Hematopoietic multipotent progenitor cell treated with erythropoietin and hydrocortisone succinate and interleukin-3 and kit ligand, for 8 days (in vitro differentiated cells): ENCODE measurements around the gene GPX3.
A peak's percentile ranks its signal among the peaks of the same experiment; 100 is the strongest.

Experiments
- DNase-seq: peaks from one replicate; pipeline ENCODE4 v3.0.0-alpha.2; 2015

The GPX3 gene

DNA sequence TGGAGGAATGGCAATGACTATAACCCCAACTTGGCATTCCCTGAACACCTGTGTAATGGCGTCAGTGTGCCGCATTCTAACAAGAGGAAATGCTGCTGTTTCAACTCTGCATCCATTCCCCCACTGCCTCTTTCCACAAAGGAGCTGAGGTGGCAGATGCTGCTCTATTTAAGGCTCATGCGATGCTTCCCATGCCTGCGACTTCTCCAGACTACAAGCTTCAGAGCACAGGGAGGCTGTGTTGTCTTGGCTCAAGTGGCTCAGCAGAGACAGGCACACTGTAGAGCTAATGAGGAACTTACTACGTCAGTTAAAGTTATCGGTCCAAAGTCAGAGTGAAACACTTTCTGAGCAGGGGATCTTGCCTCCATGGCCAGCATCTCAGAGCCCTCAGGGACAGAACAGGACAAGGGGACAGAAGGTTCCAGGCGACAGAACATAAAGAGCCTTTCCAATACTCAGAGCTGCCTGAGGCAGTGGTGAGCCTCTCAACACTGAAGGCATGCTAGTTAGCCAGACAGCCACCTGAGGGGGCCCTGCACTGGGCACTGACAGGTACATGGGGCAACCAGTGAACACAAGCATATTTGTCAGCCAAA is 38.6 kb downstream of the GPX3 start:
- no peak for DNase-seq

DNA sequence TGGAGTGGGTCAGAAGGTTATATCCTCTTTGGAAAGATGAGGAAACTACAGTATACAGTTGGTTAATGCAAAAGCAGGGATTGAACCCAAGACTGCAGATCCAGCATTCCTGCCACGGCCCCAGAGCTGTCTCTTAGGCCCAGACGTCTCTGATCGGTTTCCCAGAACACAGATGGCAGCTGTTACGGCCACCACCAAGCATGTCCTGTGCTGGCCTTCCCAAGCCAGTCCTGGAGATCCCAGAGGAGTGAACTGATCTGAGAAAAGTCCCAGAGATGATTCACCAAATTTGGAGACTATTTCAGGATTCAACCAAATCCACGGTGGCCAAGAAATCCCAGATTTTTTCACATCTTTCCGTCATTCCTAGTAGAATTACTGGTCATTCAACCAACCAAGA is 40.4 kb downstream of the GPX3 start:
- no peak for DNase-seq

DNA sequence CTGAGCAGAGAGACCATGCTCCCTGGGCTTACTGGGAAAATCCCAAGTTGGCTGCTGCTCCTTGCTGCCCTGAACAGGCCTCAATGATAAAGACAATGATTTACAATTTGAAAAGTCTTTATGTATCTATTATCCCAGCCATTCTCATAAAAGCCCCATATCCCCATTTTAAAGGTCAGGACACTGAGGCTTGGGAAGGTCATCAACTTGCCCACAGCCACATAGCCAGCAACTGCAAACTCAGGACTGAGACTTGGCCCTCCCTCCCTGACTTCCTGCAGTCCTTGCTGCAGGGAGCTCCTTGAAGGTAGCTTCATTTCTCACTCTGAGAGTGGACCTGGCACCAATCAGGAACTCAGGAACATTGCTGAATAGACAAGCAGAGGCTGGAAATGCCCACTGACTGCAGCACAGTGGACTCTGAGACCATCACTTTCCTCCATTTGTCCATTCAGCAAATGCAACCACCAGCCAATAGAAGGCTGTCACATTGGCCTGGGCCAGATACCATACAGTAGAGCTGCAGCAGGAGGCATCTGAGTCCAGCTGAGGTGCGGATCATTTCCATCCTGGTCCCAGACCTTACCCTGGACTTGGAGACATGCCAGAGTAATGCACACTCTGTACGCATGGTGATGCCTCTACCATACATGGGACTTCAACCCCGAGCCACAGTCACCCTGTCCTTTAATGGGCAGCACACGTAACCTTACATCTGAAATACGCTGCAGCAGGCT is 42.2 kb downstream of the GPX3 start:
- DNase-seq: no peak

DNA sequence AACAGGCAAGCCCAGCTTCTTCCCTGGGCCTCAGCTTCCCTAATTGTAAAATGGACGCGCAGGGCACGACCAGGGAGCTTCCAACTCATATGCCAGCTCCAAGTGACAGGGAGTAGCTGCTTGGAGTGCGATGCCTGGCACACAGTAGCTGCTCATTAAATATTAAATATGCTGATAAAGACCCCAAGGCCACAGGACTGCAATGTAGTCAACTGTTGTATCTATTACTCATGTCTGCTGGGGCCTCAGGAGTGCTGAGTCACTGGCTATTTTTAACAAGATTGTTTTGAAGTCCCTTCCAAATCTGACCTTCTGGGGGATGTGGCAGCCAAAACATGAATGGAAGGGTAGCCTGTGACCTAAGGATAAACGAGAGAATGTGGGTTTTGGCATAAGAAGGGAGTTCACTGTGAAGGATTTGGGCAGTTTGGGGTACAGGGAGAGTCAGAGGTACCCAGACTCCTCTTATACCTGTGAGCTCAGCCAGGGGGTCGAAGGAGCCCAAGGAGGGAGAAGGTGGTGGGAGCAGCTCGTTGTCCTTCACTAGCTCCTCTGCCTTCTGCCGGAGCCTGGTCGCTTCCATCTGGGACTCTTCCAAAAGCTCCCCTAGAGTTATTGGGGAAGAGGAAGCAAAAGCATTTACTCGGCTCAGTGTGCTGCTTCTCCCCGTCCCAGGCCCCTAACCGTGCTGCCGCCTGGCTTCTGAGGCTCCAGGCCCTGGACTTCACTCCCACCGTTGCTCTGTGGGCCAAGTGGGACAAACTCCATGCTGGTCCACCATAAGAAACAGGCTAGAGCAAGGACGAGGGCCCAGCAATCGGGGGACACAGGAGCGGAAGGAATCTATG is 43.0 kb downstream of the GPX3 start:
- peak; percentile 67 for DNase-seq

DNA sequence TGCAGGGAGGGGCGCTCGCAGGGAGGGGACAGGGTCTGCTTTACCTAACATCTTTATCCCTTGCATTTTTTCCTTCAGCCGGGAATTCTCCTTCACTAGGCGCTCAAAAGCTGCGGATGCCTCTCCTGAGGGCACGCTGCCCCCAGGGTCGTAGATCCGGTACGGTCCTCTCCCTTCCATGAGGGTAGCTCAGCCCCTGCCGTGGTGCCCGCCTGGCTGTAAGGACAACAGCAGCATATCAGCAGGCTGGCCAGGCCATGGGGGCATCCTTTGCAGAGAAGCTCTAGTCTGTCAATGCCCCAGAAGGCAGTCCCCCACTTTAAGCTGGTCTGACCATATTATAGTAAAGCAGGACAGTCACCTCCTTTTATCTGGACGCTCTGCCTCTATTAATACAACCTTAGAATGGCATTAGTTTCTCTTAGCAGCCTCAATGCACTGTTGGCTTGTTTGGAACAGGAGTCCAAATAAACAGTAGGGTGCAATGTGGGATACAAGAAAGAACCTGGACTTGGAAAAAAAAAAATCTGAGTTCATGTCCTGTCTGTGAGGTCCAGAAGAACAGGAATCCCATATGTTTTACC is 44.6 kb downstream of the GPX3 start:
- DNase-seq: no peak

DNA sequence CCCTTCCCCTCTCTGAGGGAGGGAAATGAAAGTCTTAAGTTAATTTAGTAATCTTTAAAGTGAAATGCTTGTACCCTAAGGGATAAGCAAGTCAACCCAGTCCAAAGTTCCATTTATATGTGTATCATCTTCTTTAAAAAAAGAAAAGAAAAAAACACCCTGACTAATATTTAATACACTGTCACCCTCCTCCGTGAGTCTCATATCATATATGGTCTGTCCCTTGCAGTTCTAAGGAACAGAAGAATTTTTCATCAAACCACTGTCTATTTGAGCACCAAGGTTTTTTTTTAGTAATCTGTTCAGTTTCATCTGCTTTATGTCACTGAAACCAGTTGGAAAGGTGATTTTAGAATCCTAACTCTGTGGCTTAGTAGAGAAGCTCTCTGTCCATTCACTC is 45.2 kb downstream of the GPX3 start:
- no peak for DNase-seq

DNA sequence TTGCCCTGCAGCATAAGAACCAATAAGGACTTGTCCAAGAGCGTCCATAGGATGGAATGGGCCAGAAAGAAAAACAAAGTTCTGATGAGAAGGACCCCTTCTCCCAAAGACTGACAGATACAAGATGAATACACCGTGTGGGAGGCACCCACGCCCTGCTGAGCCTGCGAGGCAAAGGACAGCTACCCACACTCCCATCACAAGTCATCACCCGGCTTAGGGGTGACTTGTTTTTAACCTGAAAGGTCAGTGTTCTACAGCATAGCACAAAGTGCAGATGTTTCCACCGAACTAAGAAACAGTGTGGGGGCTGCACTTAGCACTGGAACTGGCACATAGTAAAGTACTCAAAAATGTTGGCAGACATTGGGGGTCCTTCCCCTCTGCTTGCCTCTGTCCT is 46.5 kb downstream of the GPX3 start:
- no peak for DNase-seq

DNA sequence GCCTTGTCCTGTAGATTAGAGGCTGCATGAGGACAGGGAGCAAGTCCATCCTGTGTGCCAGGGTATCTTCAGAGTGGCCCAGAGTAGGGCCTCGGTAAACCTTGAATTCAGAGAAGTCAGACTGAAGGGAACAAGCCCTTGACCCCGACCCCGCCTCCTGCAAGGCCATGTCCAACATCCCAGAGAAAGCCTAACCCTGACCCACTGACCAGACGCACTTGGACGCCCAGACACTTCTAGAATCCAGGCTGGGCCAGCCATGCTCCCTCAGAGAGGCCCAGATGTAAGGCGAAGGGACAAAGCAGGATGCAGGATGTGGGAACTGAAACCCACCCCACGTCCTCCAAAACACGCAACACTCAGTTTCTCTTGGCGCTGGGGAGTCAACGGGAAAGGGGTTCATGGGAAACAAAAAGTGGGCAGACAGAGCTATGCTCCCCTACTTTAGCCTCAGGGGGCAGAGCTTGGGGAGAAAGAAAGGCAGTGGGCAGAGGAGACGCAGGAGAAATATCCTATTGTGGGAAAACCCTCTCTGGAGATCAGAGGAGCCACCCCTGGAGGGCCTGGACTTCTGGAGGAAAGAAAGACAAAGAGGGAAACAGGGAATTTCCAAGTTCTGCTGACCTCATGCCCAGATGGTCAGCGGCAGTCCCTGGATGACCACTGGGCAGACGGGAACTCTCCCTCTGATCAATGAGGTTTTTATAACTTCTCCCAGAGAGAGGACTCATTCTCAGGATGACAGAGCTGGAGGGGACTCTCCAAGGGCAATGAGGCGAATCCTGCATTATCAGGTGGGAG is 47.4 kb downstream of the GPX3 start:
- no peak for DNase-seq

DNA sequence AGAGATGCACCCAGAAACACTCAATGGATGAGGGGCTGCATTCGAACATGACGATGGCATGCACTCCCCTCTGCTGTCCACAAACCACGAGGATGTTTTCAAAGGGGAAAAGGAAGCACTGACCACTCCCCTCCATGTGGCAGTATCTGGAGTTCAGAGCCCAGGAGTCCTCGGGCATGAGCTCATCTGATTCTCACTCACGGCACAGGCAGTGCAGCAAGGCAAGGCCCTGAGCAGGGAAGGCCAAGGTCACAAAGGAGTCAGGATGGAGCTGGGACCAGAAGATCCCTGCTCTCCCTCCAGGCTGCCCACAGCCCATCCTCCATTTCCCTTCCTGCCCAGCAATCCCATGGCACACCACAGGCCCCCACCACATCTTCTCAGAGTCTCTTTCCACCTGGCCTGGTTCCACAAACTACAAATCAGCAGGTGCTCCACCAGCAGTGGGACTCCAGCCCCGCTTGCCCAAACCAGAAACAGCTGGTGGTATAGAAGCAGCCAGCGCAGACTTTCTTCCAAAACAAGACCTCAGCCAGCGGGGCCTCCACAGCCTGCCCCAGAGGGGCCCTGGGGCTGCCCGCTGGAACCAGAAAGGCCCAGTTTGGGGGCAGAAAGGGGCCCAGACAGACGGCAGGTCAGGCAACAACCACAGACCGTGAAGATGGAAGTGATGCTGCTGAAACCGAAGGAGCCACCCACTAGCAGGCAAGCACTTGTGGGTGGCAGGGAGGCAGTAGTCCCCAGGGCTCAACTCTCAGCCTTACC is 48.2 kb downstream of the GPX3 start:
- no peak for DNase-seq

DNA sequence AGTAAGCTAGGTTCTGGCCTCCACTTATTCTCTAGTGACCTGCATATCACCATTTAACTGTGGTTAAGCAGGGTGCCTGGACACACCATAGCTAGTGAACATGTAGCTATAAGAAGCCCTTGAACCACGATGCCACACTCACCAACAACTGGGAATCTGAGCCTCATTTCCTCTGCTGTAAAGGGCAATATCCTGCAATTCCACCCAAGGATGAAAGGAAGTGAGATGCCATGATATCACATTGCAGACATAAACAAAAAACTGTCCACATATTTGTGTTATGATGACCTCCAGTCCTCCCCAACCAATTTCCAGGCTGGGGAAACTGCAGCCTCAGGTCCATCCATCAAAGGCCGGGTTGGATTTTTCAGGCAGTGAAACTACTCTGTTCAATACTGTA is 50.1 kb downstream of the GPX3 start:
- no peak for DNase-seq

DNA sequence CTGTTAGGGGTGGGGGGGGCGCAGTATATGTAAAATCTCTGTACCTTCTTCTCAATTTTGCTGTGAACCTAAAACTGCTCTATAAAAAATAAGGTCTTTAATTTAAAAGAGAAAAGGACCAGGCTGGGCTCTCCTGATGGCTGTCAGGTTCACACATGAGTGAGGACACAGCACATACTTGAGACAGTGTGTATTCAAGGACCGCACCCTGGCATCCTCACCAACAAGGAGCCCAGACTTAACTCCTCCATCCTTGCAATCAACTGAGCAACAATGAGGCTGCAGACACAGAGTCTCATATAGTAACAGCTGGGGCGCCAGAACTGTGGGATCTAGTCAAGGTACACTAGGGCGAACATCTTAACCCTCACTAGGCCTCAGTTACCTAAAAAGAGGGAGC is 50.6 kb downstream of the GPX3 start:
- DNase-seq: no peak

DNA sequence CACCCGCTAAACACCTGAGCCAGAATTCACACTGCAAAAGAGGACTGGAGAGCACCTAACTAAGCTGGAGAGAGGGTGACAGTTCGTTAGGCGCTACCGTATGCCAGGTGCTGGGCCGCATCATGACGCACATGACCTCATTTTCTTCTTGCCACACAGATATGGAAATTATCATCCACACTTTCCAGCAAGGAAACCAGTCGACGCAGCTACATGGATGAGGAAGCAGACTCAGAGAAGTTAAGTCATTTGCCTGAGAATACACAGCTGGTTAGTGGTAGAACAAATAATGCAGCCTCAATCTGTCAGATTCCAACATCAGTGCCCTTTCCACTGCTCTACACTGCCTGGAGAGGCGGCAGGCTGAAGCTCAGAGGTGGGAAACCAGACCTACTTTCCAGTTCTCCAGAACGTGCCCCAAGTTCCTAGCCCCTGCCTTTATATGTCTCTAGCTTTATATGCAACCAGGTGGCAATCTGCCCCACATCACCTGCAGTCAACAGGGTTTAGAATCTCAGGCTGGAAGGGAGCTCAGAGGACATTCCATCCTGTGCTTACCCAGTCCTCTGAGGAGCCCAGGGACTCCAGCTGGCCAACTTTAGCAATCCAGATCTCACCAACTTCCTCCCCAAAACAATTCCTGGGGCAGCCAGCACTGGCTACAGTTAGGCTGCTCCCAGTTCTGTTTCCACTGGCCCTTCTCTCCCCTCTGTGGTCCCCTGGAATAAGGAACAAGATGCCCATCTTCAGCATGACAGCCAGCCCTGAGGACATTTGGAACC is 51.6 kb downstream of the GPX3 start:
- no peak for DNase-seq

DNA sequence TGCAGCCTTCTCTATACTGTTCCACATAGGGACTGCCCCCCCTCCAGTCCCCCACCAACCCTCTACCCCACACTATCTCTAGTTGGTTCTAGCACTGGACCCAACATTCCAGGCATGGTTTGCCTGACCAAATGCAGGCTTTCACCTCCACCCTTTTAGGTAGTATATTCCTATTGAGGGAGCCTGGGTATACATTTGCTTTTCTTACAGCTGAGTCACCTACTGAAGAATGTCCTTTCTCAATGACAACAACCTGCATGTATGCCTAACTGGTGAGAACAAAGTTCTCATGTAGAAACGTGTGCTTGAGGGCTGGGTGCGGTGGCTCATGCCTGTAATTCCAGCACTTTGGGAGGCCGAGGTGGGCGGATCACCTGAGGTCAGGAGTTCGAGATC is 52.2 kb downstream of the GPX3 start:
- DNase-seq: no peak

DNA sequence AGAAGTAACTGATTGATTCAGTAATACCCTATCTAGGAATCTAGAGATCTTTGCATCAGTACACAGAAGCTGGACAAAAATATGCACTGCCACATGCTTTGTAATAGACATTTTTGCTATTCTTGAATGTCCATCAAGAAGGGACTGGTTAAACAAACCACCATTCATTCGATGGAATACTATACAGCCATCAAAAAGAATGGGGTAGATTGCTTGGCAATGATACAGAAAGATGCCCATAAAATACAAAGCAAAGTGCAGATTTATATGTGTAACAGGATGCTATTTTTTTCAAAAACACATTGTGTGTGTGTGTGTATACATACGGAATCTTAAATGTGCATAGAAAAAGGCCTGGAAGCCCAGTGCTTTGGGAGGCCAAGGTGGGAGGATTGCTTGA is 52.9 kb downstream of the GPX3 start:
- DNase-seq: no peak

DNA sequence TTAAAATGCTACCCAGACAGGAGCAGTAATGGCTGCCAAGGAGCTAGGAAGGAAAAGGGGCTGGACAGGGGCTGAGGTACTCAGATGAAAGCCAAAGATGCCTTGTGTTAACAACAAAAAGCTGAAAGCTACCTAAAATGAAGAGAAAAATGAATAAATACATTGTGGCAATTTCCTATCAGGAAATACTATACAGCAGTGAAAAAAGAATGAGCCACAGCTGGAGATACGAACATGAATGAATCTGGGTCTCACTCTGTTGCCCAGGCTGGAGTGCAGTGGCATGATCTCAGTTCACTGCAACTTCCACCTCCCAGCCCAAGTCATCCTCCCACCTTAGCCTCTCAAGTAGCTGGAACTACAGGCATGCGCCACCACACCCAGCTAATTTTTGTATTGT is 54.2 kb downstream of the GPX3 start:
- DNase-seq: no peak

DNA sequence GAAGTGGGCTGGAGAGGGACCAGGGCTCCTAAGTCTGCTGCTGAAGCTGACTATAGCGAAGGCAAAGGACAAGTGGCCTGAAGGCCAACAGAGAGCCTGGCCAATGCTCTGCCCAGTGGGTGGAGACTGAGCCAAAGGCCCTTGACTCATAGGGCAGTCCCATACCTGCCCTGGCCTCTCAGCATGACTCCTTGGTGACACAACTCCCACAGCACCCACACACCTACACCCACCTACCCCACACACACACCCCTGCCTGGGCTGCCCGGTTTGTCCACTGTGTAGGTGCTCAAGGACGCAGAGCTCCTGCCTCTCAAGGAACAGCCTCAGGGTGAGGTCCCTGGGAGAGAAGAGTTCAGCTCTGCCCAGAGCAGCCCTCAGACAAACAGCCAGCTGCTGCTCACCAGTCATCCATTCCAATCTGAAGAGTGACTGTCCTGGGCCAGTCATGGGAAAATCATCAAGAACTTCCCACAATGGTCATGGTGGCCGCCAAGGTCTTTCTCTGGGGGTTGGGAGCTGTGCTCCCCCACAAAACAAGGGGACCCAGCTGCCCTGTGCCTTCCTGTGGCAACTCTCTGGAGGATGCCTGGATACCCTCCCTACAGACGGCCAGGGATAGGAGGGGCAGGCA is 55.4 kb downstream of the GPX3 start:
- no peak for DNase-seq

DNA sequence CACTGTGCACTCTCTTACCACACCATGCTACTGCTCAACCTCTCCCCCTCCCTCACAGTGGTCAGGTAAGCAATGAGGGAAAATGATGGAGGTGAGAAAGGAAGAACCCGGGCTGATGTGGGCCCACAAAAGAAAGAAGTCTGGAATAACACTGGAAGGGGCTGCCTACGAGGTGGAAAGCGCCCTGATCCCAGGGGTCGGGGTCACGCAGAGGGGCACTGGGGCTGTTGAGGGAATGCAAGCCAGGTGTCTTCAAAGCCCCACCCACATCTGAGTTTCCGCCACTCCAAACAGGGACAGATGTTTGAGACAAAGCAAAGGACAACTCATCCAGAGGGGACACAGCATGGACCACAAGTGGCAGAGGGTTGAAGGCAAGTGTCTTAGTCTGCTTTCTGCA is 56.2 kb downstream of the GPX3 start:
- no peak for DNase-seq

DNA sequence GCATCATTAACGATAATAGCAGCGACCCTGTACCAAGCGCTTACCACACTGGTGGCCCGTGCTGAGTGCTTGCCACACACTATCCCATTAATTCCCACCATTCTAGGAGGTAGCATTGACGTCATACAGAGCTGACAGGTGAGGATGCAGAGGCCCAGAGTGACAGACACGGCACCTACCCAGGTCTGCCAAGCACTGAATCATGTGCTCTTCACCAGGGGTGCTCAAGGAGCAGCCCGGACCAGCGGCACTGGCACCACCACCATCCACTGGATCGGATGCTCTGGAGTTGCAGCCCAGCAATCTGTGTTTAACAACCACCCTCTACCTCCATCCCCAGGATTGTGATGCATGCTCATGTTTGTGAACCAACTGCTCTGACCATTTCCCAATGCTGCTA is 57.0 kb downstream of the GPX3 start:
- no peak for DNase-seq

DNA sequence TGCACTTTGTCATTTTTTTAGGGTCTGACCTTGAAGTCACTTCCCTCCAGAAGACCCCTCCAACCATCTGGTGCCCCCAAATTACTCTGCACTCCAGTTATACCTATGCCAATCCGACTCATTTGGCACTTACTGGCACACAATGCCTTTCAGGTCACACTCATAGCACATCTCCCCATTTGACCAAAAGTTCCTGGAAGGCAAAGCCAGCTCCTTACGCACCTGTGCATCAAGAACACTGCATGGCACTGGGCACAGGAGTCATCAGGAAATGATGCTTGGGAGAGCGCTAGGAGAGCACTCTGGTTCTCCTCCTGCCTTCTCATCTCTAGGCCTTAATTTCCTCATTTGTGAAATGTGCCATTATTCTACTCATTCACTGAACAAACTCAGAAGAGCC is 57.6 kb downstream of the GPX3 start:
- DNase-seq: no peak
